Gastroesophageal sphincter (tissue), 3 donors: ENCODE data around the gene GP5.

Source experiments
- CTCF ChIP-seq, 4 experiments: fragments of 200-600 bp in 2 of 4; fragments of 450-650 bp in 2 of 4; sonication (generic) in 1 of 4; IDR thresholded peaks; one replicate each; pipeline ENCODE4 v1.5.1; 2017 to 2019; ENCODE audit warnings: antibody characterized with exemption in 4 of 4, mild to moderate bottlenecking in 2 of 4, moderate library complexity in 2 of 4
- EP300 ChIP-seq: sonication (generic); formaldehyde crosslinking; IDR thresholded peaks from one replicate; pipeline ENCODE4 v1.6.1; 2017; ENCODE audit warnings: antibody characterized with exemption, mild to moderate bottlenecking
- POLR2A ChIP-seq, 2 donors: fragments of 450-650 bp; IDR thresholded peaks; one replicate each; pipeline ENCODE4 v1.6.1; 2017; ENCODE audit warnings: antibody characterized with exemption in 2 of 2, mild to moderate bottlenecking in 2 of 2, moderate library complexity in 1 of 2
- POLR2AphosphoS5 ChIP-seq: sonication (generic); formaldehyde crosslinking; IDR thresholded peaks from one replicate; pipeline ENCODE4 v1.6.1; 2017; ENCODE audit warnings: antibody characterized with exemption

- TF ChIP-seq CTCF (IDR thresholded peaks at IDR 0.05) (no peak), POLR2A (IDR thresholded peaks at IDR 0.05) (no peak), POLR2AphosphoS5 (no peak), EP300 (no peak)
These were observed 15.7 kb downstream of the GP5 start for GRCh38 chr3:194383276-194383940.
